ENCODE measurements around the gene EYA4. TPM values are rescaled to one million over a fixed set of nuclear protein-coding genes. Genes with fewer than 3 reads are reported as not detected.
A peak's percentile ranks its signal among the peaks of the same experiment; 100 is the strongest.

The EYA4 gene
- polyA plus RNA-seq, 1 donor: 0.21 TPM

DNA sequence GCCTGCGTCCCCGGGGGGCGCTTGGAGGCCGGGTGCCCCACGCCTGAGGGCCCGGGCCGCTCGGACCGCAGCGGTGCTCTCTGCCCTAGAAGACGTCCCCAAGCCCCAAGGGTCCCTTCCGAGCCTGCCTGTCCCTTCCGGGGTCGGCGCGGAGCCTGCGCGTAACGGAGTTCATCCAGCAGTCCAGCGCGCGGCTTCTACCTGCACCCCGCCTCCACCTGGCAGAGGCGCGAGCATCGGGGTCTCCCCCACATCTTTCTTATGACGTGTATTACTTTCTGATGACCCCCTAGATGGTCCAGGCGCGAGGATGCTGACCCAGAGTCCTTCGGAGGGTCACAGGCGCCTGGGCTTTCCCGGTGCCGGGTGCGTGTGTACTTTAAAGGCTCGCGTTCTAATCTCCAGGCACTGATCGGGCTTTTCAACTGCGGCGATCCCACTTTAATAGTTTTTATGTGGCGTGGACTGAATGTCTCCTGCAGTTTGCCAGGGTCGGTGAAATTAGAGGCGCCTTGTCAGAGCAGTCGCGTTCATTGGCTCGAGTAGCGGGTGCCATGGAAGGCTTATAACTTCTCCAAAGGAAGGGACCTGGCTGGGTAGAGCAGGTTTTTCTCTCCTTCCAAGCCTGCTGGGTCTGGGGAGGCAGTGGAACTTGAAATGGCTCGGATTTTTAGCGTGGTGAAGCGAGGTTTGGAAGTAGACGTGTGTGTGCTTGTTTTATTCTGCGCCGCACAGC lies 912 bp downstream of the EYA4 start:
- no CpG with 5 or more reads among the region's 52 CpGs for WGBS (ENCODE audit: insufficient coverage, low lambda C conversion rate)
- no peak overlapping the region for H3K27ac ChIP-seq (ENCODE audit: low read length)

DNA sequence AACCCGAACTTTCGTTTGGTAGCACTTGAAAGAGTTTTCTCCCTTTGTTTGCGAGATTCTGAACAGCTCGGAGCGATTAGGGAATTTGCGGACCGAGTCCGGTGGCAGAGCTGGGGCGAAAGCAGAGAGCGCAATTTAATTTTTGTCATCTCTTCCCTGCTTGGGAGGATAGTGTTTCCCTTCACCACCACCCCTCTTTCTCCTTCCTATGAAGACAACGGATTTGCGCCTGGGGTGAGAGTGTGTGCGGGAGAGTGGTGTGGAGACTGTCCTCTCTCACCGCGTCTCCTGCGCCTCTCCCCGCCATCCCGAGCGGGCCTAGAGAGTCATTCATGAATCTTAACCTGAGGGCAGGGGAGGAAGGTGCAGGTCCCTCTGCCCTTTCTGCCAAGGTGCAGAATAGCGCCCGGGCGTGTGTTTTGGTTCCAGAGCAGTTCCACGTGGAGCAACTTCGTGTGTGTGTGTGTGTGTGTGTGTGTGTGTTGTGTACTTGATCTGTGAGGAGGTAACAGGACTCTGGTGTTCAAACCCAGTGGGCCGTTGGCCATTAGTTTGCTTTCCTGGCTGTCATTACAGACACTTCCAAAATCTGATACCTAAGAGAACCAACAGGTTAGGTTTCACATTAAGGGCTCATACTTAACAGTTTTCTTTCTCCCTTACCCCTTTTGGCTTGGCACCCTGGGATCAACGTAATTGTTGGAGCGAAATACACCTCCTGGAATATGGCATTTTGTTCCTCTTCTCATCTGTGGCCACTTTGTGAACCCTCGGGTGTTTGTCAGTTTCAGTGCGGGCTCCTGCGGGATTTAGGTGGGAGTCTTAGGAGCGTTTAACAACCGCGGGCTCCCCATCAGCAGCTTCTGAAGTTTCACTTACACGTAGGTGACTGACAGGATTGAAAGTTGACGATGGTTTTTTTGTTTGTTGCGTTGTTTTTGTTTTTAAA lies 1.8 kb downstream of the EYA4 start:
- no peak overlapping the region for H3K27ac ChIP-seq (ENCODE audit: low read length)
- peak in 1 of 2 donors; percentile 20 for DNase-seq

More for the DNA sequence above, 912 bp downstream of the EYA4 start:
- H3K36me3 ChIP-seq (ENCODE audit: control insufficient read depth, insufficient read depth, low read length): no peaks in the 10 kb centered on the region
- H3K9me3 ChIP-seq (ENCODE audit: control insufficient read depth, low read depth, low read length): no peaks in the 10 kb centered on the region
- H3K4me1 ChIP-seq (ENCODE audit: control insufficient read depth, insufficient read depth, low read length): peaks cover 3% of the 10 kb centered on the region
- H3K4me3 ChIP-seq (ENCODE audit: low read length): no peak overlapping the region
- peaks cover 54% of the 10 kb centered on the region for H3K27me3 ChIP-seq (ENCODE audit: control insufficient read depth, insufficient read depth, low read length)
- peak in 1 of 2 donors; percentile 24 for DNase-seq

DNA sequence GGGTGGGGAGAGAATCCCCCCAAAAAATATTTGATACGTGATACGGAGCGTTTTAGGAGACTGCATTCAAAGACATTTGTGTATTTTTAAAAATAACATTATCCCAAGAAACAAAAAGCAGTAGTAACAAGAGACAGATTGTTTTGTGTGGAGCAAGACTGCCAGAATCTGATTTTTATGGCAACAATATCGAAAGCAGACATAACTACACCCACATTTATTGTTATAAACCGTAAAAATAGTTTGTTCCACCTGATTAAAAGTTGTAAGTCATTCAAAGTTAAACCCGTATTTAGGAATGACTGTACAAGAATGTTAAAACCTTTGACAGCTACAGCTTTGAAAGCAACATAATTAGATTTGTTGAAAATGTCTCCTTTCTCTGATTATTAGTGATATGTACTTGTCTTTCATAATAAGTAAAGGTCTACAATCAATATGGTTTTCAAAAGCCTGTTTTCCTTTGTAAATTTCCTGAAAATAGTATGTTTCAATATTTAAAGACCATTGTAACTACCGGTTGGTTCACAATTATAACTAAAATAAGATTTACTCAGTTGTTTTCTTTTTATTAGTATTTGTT lies 2.7 kb downstream of the EYA4 start:
- peaks cover 3% of the 10 kb centered on the region for H3K4me1 ChIP-seq (ENCODE audit: control insufficient read depth, insufficient read depth, low read length)
- H3K9me3 ChIP-seq (ENCODE audit: control insufficient read depth, low read depth, low read length): no peaks in the 10 kb centered on the region
- DNase-seq: no peak
- H3K36me3 ChIP-seq (ENCODE audit: control insufficient read depth, insufficient read depth, low read length): no peaks in the 10 kb centered on the region
- WGBS (ENCODE audit: insufficient coverage, low lambda C conversion rate): 13% methylated on average over 4 of the region's 7 CpGs
- no peak overlapping the region for H3K27ac ChIP-seq (ENCODE audit: low read length)
- no peak overlapping the region for H3K4me3 ChIP-seq (ENCODE audit: low read length)
- H3K27me3 ChIP-seq (ENCODE audit: control insufficient read depth, insufficient read depth, low read length): peaks cover 54% of the 10 kb centered on the region

More for the DNA sequence above, 1.8 kb downstream of the EYA4 start:
- WGBS (ENCODE audit: insufficient coverage, low lambda C conversion rate): 0% methylated on average over 2 of the region's 36 CpGs
- H3K36me3 ChIP-seq (ENCODE audit: control insufficient read depth, insufficient read depth, low read length): no peaks in the 10 kb centered on the region
- H3K9me3 ChIP-seq (ENCODE audit: control insufficient read depth, low read depth, low read length): no peaks in the 10 kb centered on the region
- peaks cover 3% of the 10 kb centered on the region for H3K4me1 ChIP-seq (ENCODE audit: control insufficient read depth, insufficient read depth, low read length)
- no peak overlapping the region for H3K4me3 ChIP-seq (ENCODE audit: low read length)
- peaks cover 54% of the 10 kb centered on the region for H3K27me3 ChIP-seq (ENCODE audit: control insufficient read depth, insufficient read depth, low read length)

DNA sequence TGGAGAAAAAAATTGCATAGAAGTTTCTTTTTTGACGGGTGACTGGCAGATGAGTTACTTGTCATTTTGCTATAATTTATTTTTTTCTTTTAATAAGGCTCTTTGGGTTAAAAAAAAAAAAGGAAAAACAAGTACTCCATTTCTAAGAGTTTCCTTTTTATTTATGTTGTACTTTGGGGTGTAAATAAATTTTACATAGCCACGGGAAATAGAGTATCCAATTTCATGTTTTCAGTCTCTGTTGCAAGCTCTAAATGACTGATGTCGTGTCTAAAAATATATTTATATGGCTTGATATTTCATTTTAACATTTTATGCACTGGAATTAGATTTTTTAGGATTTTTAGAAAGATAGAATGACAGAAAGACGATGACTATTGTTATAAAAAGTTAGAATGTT lies 3.4 kb downstream of the EYA4 start:
- H3K4me1 ChIP-seq (ENCODE audit: control insufficient read depth, insufficient read depth, low read length): peaks cover 3% of the 10 kb centered on the region
- no peak for DNase-seq
- H3K36me3 ChIP-seq (ENCODE audit: control insufficient read depth, insufficient read depth, low read length): no peaks in the 10 kb centered on the region
- no peak overlapping the region for H3K4me3 ChIP-seq (ENCODE audit: low read length)
- 26% methylated on average over 3 of the region's 4 CpGs for WGBS (ENCODE audit: insufficient coverage, low lambda C conversion rate)
- no peaks in the 10 kb centered on the region for H3K9me3 ChIP-seq (ENCODE audit: control insufficient read depth, low read depth, low read length)
- H3K27me3 ChIP-seq (ENCODE audit: control insufficient read depth, insufficient read depth, low read length): peaks cover 52% of the 10 kb centered on the region
- no peak overlapping the region for H3K27ac ChIP-seq (ENCODE audit: low read length)

DNA sequence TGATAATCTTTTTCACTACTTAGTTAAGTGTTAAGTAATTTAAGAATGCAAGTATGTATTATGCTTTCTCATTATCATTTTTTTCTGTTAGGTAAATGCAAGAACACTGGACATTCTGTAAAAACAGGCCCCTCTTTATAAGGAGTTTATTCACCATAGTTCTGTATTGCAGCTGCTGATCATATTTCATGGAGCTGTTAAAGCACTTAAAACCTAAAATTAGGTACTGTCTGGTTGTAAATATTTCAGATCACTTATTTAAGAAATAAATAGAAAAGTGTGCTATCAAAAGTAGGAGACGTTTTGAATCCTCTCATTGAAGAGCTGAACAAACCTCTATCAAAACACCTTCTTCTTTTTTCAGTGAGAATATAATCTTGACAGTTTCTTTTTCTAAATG lies 3.9 kb downstream of the EYA4 start:
- peaks cover 3% of the 10 kb centered on the region for H3K4me1 ChIP-seq (ENCODE audit: control insufficient read depth, insufficient read depth, low read length)
- WGBS (ENCODE audit: insufficient coverage, low lambda C conversion rate): 25% methylated on average over 1 of the region's 1 CpG
- no peak for DNase-seq
- H3K9me3 ChIP-seq (ENCODE audit: control insufficient read depth, low read depth, low read length): no peaks in the 10 kb centered on the region
- H3K27me3 ChIP-seq (ENCODE audit: control insufficient read depth, insufficient read depth, low read length): peaks cover 50% of the 10 kb centered on the region
- no peaks in the 10 kb centered on the region for H3K36me3 ChIP-seq (ENCODE audit: control insufficient read depth, insufficient read depth, low read length)
- H3K4me3 ChIP-seq (ENCODE audit: low read length): no peak overlapping the region
- no peak overlapping the region for H3K27ac ChIP-seq (ENCODE audit: low read length)

DNA sequence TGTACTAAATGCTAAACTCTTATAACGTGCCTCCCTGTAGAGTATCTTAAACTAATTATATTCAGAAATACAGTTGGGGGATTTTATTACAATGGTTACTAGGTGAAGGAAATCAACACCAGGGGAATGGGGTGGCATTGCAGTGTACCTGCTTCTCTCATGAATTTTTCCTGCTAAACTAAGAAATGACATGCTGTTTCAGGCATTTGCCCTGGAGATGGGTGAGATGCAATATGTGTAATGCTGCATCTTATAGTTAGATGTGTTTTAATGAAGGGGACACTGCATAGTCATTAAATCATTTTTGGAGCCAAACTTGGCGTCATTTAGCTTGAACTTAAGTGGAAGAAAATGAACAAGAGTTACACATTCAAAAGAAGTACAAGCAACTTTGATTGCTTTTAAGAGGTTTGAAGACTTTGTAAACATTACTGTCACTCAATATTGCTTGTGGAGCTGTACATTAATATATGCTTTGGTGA lies 4.3 kb downstream of the EYA4 start:
- Histone ChIP-seq H3K27me3 (ENCODE audit: control insufficient read depth, insufficient read depth, low read length) (peaks cover 46% of the 10 kb centered on the region), H3K27ac (ENCODE audit: low read length) (no peak overlapping the region), H3K4me3 (ENCODE audit: low read length) (no peak overlapping the region), H3K4me1 (ENCODE audit: control insufficient read depth, insufficient read depth, low read length) (peaks cover 3% of the 10 kb centered on the region), H3K36me3 (ENCODE audit: control insufficient read depth, insufficient read depth, low read length) (no peaks in the 10 kb centered on the region), H3K9me3 (ENCODE audit: control insufficient read depth, low read depth, low read length) (no peaks in the 10 kb centered on the region)
- WGBS (ENCODE audit: insufficient coverage, low lambda C conversion rate): 60% methylated on average over 1 of the region's 2 CpGs
- DNase-seq: no peak

DNA sequence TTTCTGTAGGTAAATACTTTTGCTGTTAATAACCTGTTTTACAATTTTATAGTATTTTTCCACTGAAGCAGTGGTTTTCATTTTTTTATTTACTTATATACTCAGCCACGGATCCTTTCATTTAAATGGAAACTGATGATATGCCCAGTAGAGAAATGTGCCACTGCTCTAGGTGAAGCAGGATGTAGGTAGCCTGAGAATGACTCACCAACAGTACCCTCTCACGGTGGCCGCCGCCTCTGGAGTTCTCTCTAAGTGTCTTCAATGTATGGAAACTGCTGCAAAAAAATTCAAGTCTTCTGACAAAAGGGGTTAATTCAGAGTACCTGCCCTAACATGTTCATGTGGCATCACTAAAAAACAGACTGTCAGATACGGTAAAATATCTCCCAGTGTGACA lies 6.4 kb downstream of the EYA4 start:
- H3K27me3 ChIP-seq (ENCODE audit: control insufficient read depth, insufficient read depth, low read length): peaks cover 26% of the 10 kb centered on the region
- no peaks in the 10 kb centered on the region for H3K9me3 ChIP-seq (ENCODE audit: control insufficient read depth, low read depth, low read length)
- WGBS (ENCODE audit: insufficient coverage, low lambda C conversion rate): no CpG with 5 or more reads among the region's 5 CpGs
- H3K36me3 ChIP-seq (ENCODE audit: control insufficient read depth, insufficient read depth, low read length): no peaks in the 10 kb centered on the region
- no peak for DNase-seq
- H3K4me3 ChIP-seq (ENCODE audit: low read length): no peak overlapping the region
- H3K4me1 ChIP-seq (ENCODE audit: control insufficient read depth, insufficient read depth, low read length): no peaks in the 10 kb centered on the region
- H3K27ac ChIP-seq (ENCODE audit: low read length): no peak overlapping the region

DNA sequence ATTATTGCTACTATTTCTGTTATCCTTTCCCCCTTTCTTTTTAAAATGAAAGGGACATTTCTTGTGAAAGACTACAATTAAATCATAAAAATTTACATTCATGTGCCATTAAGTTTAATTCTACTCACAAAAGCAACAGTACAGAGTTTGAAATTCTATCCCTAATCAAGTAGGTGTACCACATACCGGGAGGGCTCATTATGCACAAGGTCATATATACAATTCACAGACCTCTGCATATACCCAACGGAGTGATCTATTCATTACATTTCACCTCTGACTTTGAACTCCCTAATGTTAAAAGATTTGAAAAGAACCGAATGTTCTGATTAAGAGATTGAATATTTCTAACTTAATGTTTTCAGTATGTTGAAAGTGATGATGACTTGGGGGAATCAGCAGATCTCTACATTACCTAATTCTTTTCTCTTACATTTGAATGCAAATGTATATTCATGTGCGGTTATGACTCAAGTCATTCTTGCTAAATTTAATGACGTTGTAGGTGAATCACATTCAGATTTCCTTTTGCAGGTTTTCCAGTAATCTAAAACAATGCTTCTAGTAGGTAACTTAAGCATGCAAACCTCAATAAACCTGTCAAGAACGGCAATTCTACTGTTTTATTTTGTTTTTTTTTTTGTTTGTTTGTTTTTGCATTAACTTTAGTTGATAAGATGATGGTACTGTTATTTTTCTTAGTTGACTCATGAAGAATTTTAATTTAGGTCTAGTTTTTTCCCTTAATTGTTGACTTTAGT lies 7.3 kb downstream of the EYA4 start:
- peaks cover 18% of the 10 kb centered on the region for H3K27me3 ChIP-seq (ENCODE audit: control insufficient read depth, insufficient read depth, low read length)

DNA sequence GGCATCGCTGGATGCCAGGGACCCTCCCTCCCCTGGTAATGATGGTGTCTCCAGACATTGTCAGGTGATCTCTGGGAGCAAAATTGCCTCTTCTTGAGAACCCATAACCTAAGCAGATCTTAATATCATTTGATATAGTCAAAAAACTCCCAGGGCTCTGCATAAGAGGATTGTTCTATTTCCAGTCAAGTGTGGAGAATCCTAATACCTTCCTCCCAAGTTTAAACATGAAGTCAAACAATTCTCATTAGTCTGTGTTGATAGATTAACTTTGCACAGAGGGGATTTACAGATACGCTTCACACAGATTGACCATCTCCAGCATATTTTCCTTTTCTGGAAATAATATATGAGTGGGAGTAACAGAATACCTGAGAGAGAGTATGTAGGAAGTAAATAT lies 10.5 kb downstream of the EYA4 start:
- H3K27me3 ChIP-seq (ENCODE audit: control insufficient read depth, insufficient read depth, low read length): peaks cover 1% of the 10 kb centered on the region
- no peak overlapping the region for H3K27ac ChIP-seq (ENCODE audit: low read length)
- no peaks in the 10 kb centered on the region for H3K4me1 ChIP-seq (ENCODE audit: control insufficient read depth, insufficient read depth, low read length)
- no peaks in the 10 kb centered on the region for H3K36me3 ChIP-seq (ENCODE audit: control insufficient read depth, insufficient read depth, low read length)
- H3K4me3 ChIP-seq (ENCODE audit: low read length): no peak overlapping the region
- WGBS (ENCODE audit: insufficient coverage, low lambda C conversion rate): no CpG with 5 or more reads among the region's 2 CpGs
- no peak for DNase-seq
- H3K9me3 ChIP-seq (ENCODE audit: control insufficient read depth, low read depth, low read length): no peaks in the 10 kb centered on the region

More for the DNA sequence above, 7.3 kb downstream of the EYA4 start:
- no peaks in the 10 kb centered on the region for H3K9me3 ChIP-seq (ENCODE audit: control insufficient read depth, low read depth, low read length)
- no peaks in the 10 kb centered on the region for H3K36me3 ChIP-seq (ENCODE audit: control insufficient read depth, insufficient read depth, low read length)
- H3K4me3 ChIP-seq (ENCODE audit: low read length): no peak overlapping the region
- no peaks in the 10 kb centered on the region for H3K4me1 ChIP-seq (ENCODE audit: control insufficient read depth, insufficient read depth, low read length)
- 57% methylated on average over 1 of the region's 6 CpGs for WGBS (ENCODE audit: insufficient coverage, low lambda C conversion rate)
- DNase-seq: no peak
- no peak overlapping the region for H3K27ac ChIP-seq (ENCODE audit: low read length)

All from large intestine (tissue), 3 donors.